Hematopoietic multipotent progenitor cell treated with erythropoietin and hydrocortisone succinate and interleukin-3 and kit ligand, for 6 days (in vitro differentiated cells): ENCODE measurements around the gene RND2.
"Not testable (repeated sequence)": the region's sequence is repeated elsewhere in the genome, so short reads cannot be mapped to it uniquely, and the experiment has no call there.

Source experiments
- DNase-seq: peaks from one replicate; pipeline ENCODE4 v3.0.0-alpha.2; 2015

The RND2 gene

DNA sequence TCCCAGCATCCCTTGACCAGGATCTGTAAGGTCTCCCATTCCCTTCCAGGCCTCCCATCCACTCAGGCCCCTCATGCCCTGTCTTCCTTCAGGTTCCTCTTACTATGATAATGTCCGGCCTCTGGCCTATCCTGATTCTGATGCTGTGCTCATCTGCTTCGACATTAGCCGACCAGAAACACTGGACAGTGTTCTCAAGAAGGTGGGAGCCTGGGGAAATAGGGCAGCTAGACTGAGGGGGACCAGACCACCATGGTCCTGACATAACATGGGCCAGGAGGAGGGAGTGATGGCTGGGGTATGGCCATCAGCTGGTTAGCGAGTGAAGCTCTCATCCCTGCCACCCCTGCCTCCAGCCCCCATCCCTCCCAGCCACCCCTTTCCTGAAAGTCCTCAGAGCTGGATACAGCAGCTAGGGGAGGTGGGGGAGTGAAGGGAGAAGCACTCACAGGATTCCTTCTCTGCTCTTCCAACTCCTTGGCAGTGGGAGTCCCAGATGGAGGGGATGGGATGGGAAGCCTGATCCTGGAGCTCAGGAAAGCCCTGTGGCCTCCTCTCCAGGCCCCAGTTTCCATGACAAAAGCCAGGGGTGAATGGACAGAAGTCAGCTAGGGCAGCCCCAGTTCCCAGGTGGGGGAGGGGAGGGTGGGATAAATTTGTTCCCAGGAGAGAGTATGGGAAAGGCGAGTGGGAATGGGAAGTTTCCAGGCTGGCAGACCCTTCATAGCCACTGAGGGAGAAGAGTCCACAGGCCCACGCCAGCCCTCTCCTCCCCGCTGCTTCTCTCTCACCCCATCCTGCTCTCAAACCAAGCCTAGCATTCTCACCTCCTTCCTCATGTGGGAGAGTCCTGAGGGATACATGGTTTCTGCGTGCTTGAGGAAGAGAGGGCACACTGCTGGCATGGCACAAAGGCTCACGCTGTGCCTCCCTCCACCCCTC, 2.3 kb downstream of the RND2 start:
- no peak for DNase-seq

DNA sequence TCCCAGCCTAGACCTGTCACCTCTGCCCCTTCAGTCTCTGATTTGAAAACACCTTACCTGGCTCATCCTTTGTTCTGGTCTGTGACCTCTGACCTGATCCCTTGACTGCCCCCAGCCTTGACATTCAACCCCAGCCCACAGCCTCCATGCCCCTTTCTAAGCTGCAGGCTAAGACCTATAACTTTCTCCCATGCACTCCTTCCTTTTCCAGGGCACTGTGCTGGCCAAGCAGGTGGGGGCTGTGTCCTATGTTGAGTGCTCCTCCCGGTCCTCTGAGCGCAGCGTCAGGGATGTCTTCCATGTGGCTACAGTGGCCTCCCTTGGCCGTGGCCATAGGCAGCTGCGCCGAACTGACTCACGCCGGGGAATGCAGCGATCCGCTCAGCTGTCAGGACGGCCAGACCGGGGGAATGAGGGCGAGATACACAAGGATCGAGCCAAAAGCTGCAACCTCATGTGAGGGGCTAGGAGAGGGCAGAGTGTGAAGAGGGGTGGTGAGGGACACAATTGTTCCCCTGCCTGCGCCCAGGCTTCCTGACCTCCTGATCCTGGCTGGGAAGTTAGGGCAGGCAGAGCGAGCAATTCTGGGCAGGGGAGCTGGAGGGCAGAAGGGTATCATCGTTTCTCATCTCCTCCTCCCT, 3.3 kb downstream of the RND2 start:
- DNase-seq: no peak

DNA sequence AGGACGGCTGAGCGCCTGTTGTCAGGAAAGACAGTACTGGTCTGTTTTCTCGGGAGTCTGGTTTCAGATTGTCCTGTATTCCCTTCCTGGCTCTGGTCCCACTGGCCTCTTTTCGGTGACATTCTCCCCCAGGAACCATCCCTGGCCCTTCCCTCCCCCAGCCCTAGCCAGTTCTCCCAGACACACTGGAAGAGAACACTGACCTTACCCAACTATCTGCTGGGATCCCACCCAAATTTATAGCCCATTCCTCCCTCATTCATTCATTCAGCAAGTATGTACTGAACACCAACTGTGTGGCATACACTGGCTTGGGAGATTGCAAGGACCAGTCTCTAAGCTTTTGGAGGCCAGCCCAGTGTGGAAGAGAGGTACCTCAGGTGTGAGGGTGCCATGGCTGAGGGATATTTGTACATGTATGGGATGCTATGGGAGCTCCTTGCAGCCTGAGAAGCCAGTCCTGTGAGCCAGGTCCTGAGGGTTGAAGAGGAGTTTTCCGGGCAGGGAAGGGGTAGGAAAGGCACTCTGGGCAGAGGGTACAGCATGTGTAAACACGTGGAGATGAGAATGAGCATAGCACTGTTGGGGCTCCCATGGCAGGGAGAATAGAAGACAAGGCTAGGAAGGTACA, 5.2 kb downstream of the RND2 start:
- no peak for DNase-seq

DNA sequence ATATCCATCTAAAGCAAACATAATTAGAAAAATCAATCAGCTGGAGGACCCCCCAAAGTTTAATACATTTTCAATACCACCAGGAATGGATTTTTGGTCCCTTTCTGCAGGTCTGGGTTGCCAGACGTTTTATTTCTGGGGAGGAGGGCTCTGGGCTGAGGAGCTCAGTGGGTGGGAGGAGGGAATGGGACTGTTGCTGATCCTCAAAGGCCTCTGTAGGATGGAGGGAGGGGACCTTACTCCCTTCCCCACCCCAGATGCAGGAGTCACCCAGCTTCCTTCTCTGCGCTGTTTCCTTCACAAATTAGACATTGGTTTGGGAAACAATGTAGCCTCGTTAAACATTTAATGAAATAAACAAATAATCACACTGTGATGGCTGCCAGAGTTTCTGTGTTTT, 6.6 kb downstream of the RND2 start:
- DNase-seq: no peak

- no peak for DNase-seq
Measured at GRCh38 chr17:43033948-43034881, 9.2 kb downstream of the RND2 start.

DNA sequence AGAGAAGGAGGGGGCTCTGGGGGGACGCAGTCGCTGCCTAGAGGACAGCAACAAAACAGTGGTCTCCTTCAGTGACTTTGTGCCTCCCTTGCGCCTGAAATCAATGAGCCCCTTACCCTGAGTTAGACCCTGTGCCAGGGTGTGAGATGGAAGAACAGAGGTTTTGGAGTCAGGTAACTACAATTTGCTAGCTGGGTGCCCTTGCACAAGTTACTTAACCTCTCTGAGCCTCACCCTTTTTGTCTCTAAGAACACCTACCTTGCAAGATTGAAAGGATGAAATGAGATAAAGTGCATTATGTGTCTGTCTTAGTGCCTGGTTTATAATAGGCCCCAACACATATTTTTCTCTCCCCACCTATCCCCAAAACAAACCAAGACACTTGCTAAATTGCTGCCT, 9.9 kb downstream of the RND2 start:
- no peak for DNase-seq

DNA sequence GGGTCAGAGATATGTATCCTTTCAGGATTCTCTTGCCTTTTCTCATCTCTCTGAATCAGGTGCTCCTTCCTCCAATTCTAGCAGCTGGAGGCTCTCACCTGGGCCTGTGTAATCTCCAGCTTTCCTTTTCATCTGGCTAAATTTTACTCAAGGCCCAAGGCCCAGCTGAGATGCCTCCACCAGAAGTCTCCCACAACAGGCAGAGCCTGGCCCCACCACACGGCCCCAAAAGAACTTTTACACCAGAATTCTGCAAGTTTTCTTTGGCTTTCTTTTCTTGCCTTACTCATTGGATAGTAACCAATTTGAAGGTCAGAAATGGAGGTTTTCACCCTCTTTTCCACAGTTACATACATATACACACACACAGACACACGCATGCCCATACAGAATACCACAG, 14.6 kb downstream of the RND2 start:
- no peak for DNase-seq

- DNase-seq: no peak
Measured at GRCh38 chr17:43040655-43041054, 15.6 kb downstream of the RND2 start.

GRCh38 chr17:43042025-43042628, 17.1 kb downstream of the RND2 start:
- DNase-seq: peak; percentile 74

DNA sequence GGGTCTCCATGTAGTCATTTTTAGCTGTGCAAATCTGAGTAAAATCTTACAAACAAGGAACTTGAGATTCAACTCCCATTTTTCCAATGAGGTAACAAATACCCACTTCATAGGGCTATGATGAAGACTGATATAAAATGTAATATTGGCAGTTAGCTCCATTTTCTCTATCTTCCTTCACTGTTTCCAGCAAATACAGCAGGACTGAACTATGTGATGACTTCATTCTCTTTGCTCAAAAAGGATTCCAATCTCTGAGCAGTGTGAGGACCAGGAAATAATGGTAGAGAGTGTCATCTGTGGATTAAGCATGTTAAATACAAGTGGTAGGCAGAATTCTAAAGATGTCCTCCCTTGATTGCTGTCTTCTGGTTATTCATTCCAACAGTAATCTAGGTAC, 18.3 kb downstream of the RND2 start:
- DNase-seq: no peak

- DNase-seq: no peak
Measured at GRCh38 chr17:43044024-43044423, 19.0 kb downstream of the RND2 start.

GRCh38 chr17:43051969-43052368, 26.9 kb downstream of the RND2 start:
- DNase-seq: no peak

DNA sequence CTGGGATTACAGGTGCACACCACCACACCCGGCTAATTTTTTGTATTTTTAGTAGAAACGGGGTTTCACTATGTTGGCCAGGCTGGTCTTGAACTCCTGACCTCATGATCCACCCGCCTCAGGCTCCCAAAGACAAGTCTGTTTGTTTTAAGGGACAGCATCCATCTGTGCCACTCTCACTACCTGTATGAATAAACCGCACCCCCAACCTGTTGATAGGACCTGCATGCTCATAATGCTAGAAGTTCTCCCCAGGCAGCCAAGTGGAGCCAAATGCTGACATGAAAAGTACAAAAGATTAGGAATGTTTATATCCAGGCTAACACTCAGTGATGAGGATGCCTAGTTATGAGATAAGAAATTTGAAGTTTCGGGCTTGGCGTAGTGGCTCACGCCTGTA, 28.0 kb downstream of the RND2 start:
- DNase-seq: not testable (repeated sequence)

DNA sequence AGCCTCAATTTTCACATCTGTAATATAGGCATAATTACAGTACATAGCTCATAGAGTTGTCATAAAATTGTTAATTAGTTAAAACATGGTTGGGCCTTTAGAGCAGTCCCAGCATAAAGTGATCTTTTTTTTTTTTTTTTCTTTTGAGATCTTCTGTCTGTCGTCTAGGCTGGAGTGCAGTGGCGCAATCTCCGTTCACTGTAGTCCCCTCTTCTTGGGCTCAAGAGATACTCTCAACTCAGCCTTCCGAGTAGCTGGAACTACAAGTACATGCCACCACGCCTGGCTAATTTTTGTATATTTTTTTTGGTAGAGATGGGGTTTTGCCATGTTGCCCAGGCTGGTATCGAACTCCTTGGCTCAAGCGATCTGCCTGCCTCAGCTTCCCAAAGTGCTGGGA, 31.0 kb downstream of the RND2 start:
- no peak for DNase-seq

- DNase-seq: no peak
Measured at GRCh38 chr17:43062984-43063638, 38.1 kb downstream of the RND2 start.

- no peak for DNase-seq
Measured at GRCh38 chr17:43068570-43069367, 43.7 kb downstream of the RND2 start.

DNA sequence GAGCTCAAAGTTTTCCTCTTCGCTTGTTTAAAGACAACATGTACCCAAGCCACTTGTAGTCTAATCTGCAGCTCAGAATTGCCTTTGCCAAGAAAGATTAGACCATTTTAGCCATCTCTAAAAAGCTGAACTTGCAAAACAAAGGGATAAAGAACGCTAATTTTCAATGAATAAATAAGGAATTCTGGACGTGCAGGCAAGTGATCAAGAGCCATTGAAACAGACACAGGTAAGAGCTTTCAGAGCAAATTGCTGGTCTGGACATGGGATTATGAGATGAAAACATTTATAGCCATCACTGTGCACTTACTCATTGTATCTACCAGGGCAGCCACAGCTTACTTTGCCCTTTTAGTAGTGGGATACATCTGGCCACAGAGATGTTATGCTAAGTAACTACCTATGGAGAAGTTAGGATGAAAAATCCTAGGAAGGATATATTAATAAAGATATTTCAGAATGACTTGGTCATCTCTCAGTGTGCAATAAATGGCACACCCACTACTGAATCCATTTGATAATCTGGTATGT, 44.4 kb downstream of the RND2 start:
- no peak for DNase-seq

DNA sequence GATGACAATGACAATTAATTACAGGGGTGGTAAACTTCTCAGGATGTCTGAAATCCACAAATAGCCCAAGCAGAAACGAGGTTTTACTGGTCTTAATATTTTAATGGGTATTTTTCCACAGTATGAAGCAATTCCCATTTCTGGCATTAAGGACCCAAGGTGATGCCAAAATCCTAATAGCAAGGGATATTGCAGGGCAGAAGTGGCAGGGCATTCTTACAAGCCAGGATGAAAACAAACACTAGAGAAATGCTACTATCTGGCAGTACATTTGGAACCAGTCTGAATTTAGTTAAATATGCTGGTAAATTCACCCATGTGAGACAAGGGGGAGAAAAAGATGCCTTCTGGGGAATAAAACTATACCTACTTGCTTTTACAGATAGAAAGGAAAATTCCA, 45.2 kb downstream of the RND2 start:
- no peak for DNase-seq

GRCh38 chr17:43070872-43071271, 45.8 kb downstream of the RND2 start:
- DNase-seq: no peak

- no peak for DNase-seq
Measured at GRCh38 chr17:43074869-43075268, 49.8 kb downstream of the RND2 start.
